ENCODE results near the gene DNAI1.

The DNAI1 gene

GRCh38 chr9:34514816-34515215 lies 56.2 kb downstream of the DNAI1 start:
- H3K27me3 ChIP-seq (ENCODE audit: low read depth, low read length): no peaks in the 10 kb centered on the region
- no peaks in the 10 kb centered on the region for H3K36me3 ChIP-seq (ENCODE audit: control insufficient read depth in 1 of 2, insufficient read depth in 2 of 2, low read length in 2 of 2)
- no peak overlapping the region for H3K27ac ChIP-seq (ENCODE audit: low read length)
- no peaks in the 10 kb centered on the region for H3K9me3 ChIP-seq (ENCODE audit: control insufficient read depth in 1 of 2, low read length in 2 of 2)
- no peak overlapping the region for H3K4me3 ChIP-seq (ENCODE audit: low read depth in 1 of 2, low read length in 2 of 2)
- H3K4me1 ChIP-seq (ENCODE audit: control insufficient read depth in 1 of 2, insufficient read depth in 2 of 2, low read length in 2 of 2): no peaks in the 10 kb centered on the region

- H3K36me3 ChIP-seq (ENCODE audit: control insufficient read depth in 1 of 2, insufficient read depth in 2 of 2, low read length in 2 of 2): no peaks in the 10 kb centered on the region
- no peaks in the 10 kb centered on the region for H3K4me1 ChIP-seq (ENCODE audit: control insufficient read depth in 1 of 2, insufficient read depth in 2 of 2, low read length in 2 of 2)
- H3K27me3 ChIP-seq (ENCODE audit: low read depth, low read length): no peaks in the 10 kb centered on the region
- no peaks in the 10 kb centered on the region for H3K9me3 ChIP-seq (ENCODE audit: control insufficient read depth in 1 of 2, low read length in 2 of 2)
- H3K27ac ChIP-seq (ENCODE audit: low read length): no peak overlapping the region
- H3K4me3 ChIP-seq (ENCODE audit: low read depth in 1 of 2, low read length in 2 of 2): no peak overlapping the region
Observed at GRCh38 chr9:34515959-34516358, 57.4 kb downstream of the DNAI1 start.

- Histone ChIP-seq H3K36me3 (ENCODE audit: control insufficient read depth in 1 of 2, insufficient read depth in 2 of 2, low read length in 2 of 2) (no peaks in the 10 kb centered on the region), H3K4me3 (ENCODE audit: low read depth in 1 of 2, low read length in 2 of 2) (no peak overlapping the region), H3K27ac (ENCODE audit: low read length) (no peak overlapping the region), H3K4me1 (ENCODE audit: control insufficient read depth in 1 of 2, insufficient read depth in 2 of 2, low read length in 2 of 2) (no peaks in the 10 kb centered on the region), H3K27me3 (ENCODE audit: low read depth, low read length) (no peaks in the 10 kb centered on the region), H3K9me3 (ENCODE audit: control insufficient read depth in 1 of 2, low read length in 2 of 2) (no peaks in the 10 kb centered on the region)
Observed at GRCh38 chr9:34517185-34517584, 58.6 kb downstream of the DNAI1 start.

GRCh38 chr9:34518110-34518616 lies 59.6 kb downstream of the DNAI1 start:
- no peak overlapping the region for H3K27ac ChIP-seq (ENCODE audit: low read length)
- H3K9me3 ChIP-seq (ENCODE audit: control insufficient read depth in 1 of 2, low read length in 2 of 2): no peaks in the 10 kb centered on the region
- no peaks in the 10 kb centered on the region for H3K36me3 ChIP-seq (ENCODE audit: control insufficient read depth in 1 of 2, insufficient read depth in 2 of 2, low read length in 2 of 2)
- no peaks in the 10 kb centered on the region for H3K27me3 ChIP-seq (ENCODE audit: low read depth, low read length)
- H3K4me1 ChIP-seq (ENCODE audit: control insufficient read depth in 1 of 2, insufficient read depth in 2 of 2, low read length in 2 of 2): peaks cover 0 to 5% of the 10 kb centered on the region in 2 donors
- H3K4me3 ChIP-seq (ENCODE audit: low read depth in 1 of 2, low read length in 2 of 2): no peak overlapping the region

- Histone ChIP-seq H3K27me3 (ENCODE audit: low read depth, low read length) (no peaks in the 10 kb centered on the region), H3K36me3 (ENCODE audit: control insufficient read depth in 1 of 2, insufficient read depth in 2 of 2, low read length in 2 of 2) (no peaks in the 10 kb centered on the region), H3K4me3 (ENCODE audit: low read depth in 1 of 2, low read length in 2 of 2) (no peak overlapping the region), H3K4me1 (ENCODE audit: control insufficient read depth in 1 of 2, insufficient read depth in 2 of 2, low read length in 2 of 2) (peaks cover 0 to 9% of the 10 kb centered on the region in 2 donors), H3K9me3 (ENCODE audit: control insufficient read depth in 1 of 2, low read length in 2 of 2) (no peaks in the 10 kb centered on the region), H3K27ac (ENCODE audit: low read length) (no peak overlapping the region)
Observed at GRCh38 chr9:34518896-34519295, 60.3 kb downstream of the DNAI1 start.

GRCh38 chr9:34519321-34520020 lies 60.9 kb downstream of the DNAI1 start:
- no peak overlapping the region for H3K27ac ChIP-seq (ENCODE audit: low read length)
- no peak overlapping the region for H3K4me3 ChIP-seq (ENCODE audit: low read depth in 1 of 2, low read length in 2 of 2)
- no peaks in the 10 kb centered on the region for H3K36me3 ChIP-seq (ENCODE audit: control insufficient read depth in 1 of 2, insufficient read depth in 2 of 2, low read length in 2 of 2)
- no peaks in the 10 kb centered on the region for H3K9me3 ChIP-seq (ENCODE audit: control insufficient read depth in 1 of 2, low read length in 2 of 2)
- H3K27me3 ChIP-seq (ENCODE audit: low read depth, low read length): no peaks in the 10 kb centered on the region
- peaks cover 0 to 9% of the 10 kb centered on the region in 2 donors for H3K4me1 ChIP-seq (ENCODE audit: control insufficient read depth in 1 of 2, insufficient read depth in 2 of 2, low read length in 2 of 2)

- no peaks in the 10 kb centered on the region for H3K36me3 ChIP-seq (ENCODE audit: control insufficient read depth in 1 of 2, insufficient read depth in 2 of 2, low read length in 2 of 2)
- no peaks in the 10 kb centered on the region for H3K9me3 ChIP-seq (ENCODE audit: control insufficient read depth in 1 of 2, low read length in 2 of 2)
- no peak overlapping the region for H3K4me3 ChIP-seq (ENCODE audit: low read depth in 1 of 2, low read length in 2 of 2)
- H3K27ac ChIP-seq (ENCODE audit: low read length): no peak overlapping the region
- H3K27me3 ChIP-seq (ENCODE audit: low read depth, low read length): no peaks in the 10 kb centered on the region
- peaks cover 0 to 9% of the 10 kb centered on the region in 2 donors for H3K4me1 ChIP-seq (ENCODE audit: control insufficient read depth in 1 of 2, insufficient read depth in 2 of 2, low read length in 2 of 2)
Observed at GRCh38 chr9:34520096-34520495, 61.5 kb downstream of the DNAI1 start.

GRCh38 chr9:34520505-34521385 lies 62.1 kb downstream of the DNAI1 start:
- Histone ChIP-seq H3K36me3 (ENCODE audit: control insufficient read depth in 1 of 2, insufficient read depth in 2 of 2, low read length in 2 of 2) (no peaks in the 10 kb centered on the region), H3K27me3 (ENCODE audit: low read depth, low read length) (no peaks in the 10 kb centered on the region), H3K4me3 (ENCODE audit: low read depth in 1 of 2, low read length in 2 of 2) (no peak overlapping the region), H3K9me3 (ENCODE audit: control insufficient read depth in 1 of 2, low read length in 2 of 2) (no peaks in the 10 kb centered on the region), H3K4me1 (ENCODE audit: control insufficient read depth in 1 of 2, insufficient read depth in 2 of 2, low read length in 2 of 2) (peaks cover 0 to 9% of the 10 kb centered on the region in 2 donors), H3K27ac (ENCODE audit: low read length) (no peak overlapping the region)

GRCh38 chr9:34521406-34522045 lies 62.9 kb downstream of the DNAI1 start:
- H3K9me3 ChIP-seq (ENCODE audit: control insufficient read depth in 1 of 2, low read length in 2 of 2): no peaks in the 10 kb centered on the region
- H3K4me3 ChIP-seq (ENCODE audit: low read depth in 1 of 2, low read length in 2 of 2): no peak overlapping the region
- H3K27ac ChIP-seq (ENCODE audit: low read length): no peak overlapping the region
- peaks cover 0 to 9% of the 10 kb centered on the region in 2 donors for H3K4me1 ChIP-seq (ENCODE audit: control insufficient read depth in 1 of 2, insufficient read depth in 2 of 2, low read length in 2 of 2)
- no peaks in the 10 kb centered on the region for H3K36me3 ChIP-seq (ENCODE audit: control insufficient read depth in 1 of 2, insufficient read depth in 2 of 2, low read length in 2 of 2)
- H3K27me3 ChIP-seq (ENCODE audit: low read depth, low read length): no peaks in the 10 kb centered on the region

- Histone ChIP-seq H3K4me3 (ENCODE audit: low read depth in 1 of 2, low read length in 2 of 2) (peak overlapping the region; percentile 5 to 54), H3K27ac (ENCODE audit: low read length) (no peak overlapping the region), H3K36me3 (ENCODE audit: control insufficient read depth in 1 of 2, insufficient read depth in 2 of 2, low read length in 2 of 2) (no peaks in the 10 kb centered on the region)
Observed at GRCh38 chr9:34522091-34522887, 63.7 kb downstream of the DNAI1 start.

More at GRCh38 chr9:34522091-34522887, 63.7 kb downstream of the DNAI1 start:
- Histone ChIP-seq H3K4me1 (ENCODE audit: control insufficient read depth in 1 of 2, insufficient read depth in 2 of 2, low read length in 2 of 2) (peaks cover 0 to 9% of the 10 kb centered on the region in 2 donors), H3K27me3 (ENCODE audit: low read depth, low read length) (no peaks in the 10 kb centered on the region), H3K9me3 (ENCODE audit: control insufficient read depth in 1 of 2, low read length in 2 of 2) (no peaks in the 10 kb centered on the region)

Measured in muscle layer of duodenum (tissue), 2 donors.